ENCODE data around the gene RRP9.

GRCh38 chr3:51932471-51933370 lies 9.0 kb downstream of the RRP9 start:
- TF ChIP-seq CTCF (IDR thresholded peaks at IDR 0.05) (no peak), EP300 (IDR thresholded peaks at IDR 0.05) (no peak)
